Middle frontal gyrus (tissue), 1 donor: Measurements from ENCODE around the gene PARD3.
"Not testable (repeated sequence)": the region's sequence is repeated elsewhere in the genome, so short reads cannot be mapped to it uniquely, and the experiment has no call there.

Source experiments
- DNase-seq: peaks from one replicate; pipeline ENCODE4 v3.0.0-alpha.2; 2015; ENCODE audit warnings: low spot score; ENCODE audit errors: extremely low spot score

Gene PARD3

GRCh38 chr10:34815185-34816084 is at the start of gene PARD3:
Gene PARD3 (minus strand): TSS chr10:34815296. CDS start chr10:34814995, 301 bp downstream.
- no peak for DNase-seq

- DNase-seq: no peak
These were observed 49.3 kb upstream of the PARD3 start for GRCh38 chr10:34864149-34865067.

- DNase-seq: no peak
These were observed 47.8 kb upstream of the PARD3 start for GRCh38 chr10:34862892-34863291.

- no peak for DNase-seq
These were observed 46.4 kb upstream of the PARD3 start for GRCh38 chr10:34861293-34862021.

- DNase-seq: no peak
These were observed 44.1 kb upstream of the PARD3 start for GRCh38 chr10:34859170-34859569.

GRCh38 chr10:34858003-34858402 is 42.9 kb upstream of the PARD3 start:
- no peak for DNase-seq

GRCh38 chr10:34854147-34854601 is 39.1 kb upstream of the PARD3 start:
- DNase-seq: no peak

GRCh38 chr10:34853357-34853756 is 38.3 kb upstream of the PARD3 start:
- DNase-seq: no peak

- DNase-seq: no peak
These were observed 35.5 kb upstream of the PARD3 start for GRCh38 chr10:34850558-34850957.

GRCh38 chr10:34850036-34850435 is 34.9 kb upstream of the PARD3 start:
- DNase-seq: no peak

- no peak for DNase-seq
These were observed 30.0 kb upstream of the PARD3 start for GRCh38 chr10:34845070-34845469.

- no peak for DNase-seq
These were observed 29.4 kb upstream of the PARD3 start for GRCh38 chr10:34844448-34844847.

GRCh38 chr10:34843470-34843869 is 28.4 kb upstream of the PARD3 start:
- DNase-seq: not testable (repeated sequence)

- no peak for DNase-seq
These were observed 23.3 kb upstream of the PARD3 start for GRCh38 chr10:34838366-34838900.

- no peak for DNase-seq
These were observed 20.9 kb upstream of the PARD3 start for GRCh38 chr10:34835908-34836508.

- no peak for DNase-seq
These were observed 19.2 kb upstream of the PARD3 start for GRCh38 chr10:34834274-34834673.

GRCh38 chr10:34830217-34830822 is 15.2 kb upstream of the PARD3 start:
- DNase-seq: no peak

GRCh38 chr10:34826857-34827766 is 12.0 kb upstream of the PARD3 start:
- DNase-seq: no peak

GRCh38 chr10:34826221-34826620 is 11.1 kb upstream of the PARD3 start:
- DNase-seq: no peak
